BJ (cell line): ENCODE data around the gene DYNC1H1. TPM values are rescaled to one million over a fixed set of nuclear protein-coding genes. Genes with fewer than 3 reads are reported as not detected.
"Not testable (repeated sequence)": the region's sequence is repeated elsewhere in the genome, so short reads cannot be mapped to it uniquely, and the experiment has no call there.

ENCODE experiments used
- CTCF ChIA-PET: fragments of 350-600 bp; formaldehyde crosslinking; extraction: SDS; loops from one replicate; lab custom pipeline; 2021; ENCODE audit warnings: antibody characterized with exemption, inconsistent platforms; lab: Yijun Ruan, JAX
- POLR2A ChIA-PET: fragments of 300-600 bp; sonication (Branson Sonifier 250); formaldehyde crosslinking; extraction: SDS; loops from one replicate; lab custom pipeline; 2021; ENCODE audit warnings: antibody characterized with exemption; lab: Charles Lee
- DNase-seq: peaks from one replicate; pipeline ENCODE4 v3.0.0-alpha.2; 2011; ENCODE audit warnings: low read depth
- H3K27me3 ChIP-seq: 2 replicates; pipeline ENCODE4 v1.6.0; 2011; ENCODE audit warnings: low read length; ENCODE audit not compliant: control insufficient read depth, insufficient read depth
- H3K36me3 ChIP-seq: 2 replicates; pipeline ENCODE4 v1.5.1; 2011; ENCODE audit warnings: low read length; ENCODE audit not compliant: control insufficient read depth, insufficient read depth
- H3K4me3 ChIP-seq: 2 replicates; pipeline ENCODE4 v1.5.1; 2011; ENCODE audit warnings: low read depth, mild to moderate bottlenecking, control low read depth, low read length
- CTCF ChIP-seq: IDR thresholded peaks from 2 replicates; pipeline ENCODE4 v1.5.1; 2011; ENCODE audit warnings: low read depth, mild to moderate bottlenecking, control low read depth, inconsistent platforms, low read length, moderate library complexity; ENCODE audit not compliant: insufficient read depth
- polyA plus RNA-seq: library from polyadenylated mRNA; depleted of rRNA; stranded (reverse); fragments of >200 nt; gene quantifications from 2 replicates; pipeline ENCODE4 v1.2.3, GENCODE V29; 2011

Gene DYNC1H1
- polyA plus RNA-seq, 1 experiment = 139 TPM

- ChIA-PET POLR2A (no interaction called here), CTCF (no interaction called here)
- no peak for TF ChIP-seq CTCF
- no peak overlapping the region for H3K4me3 ChIP-seq
- H3K36me3 ChIP-seq = peaks cover 27% of the 10 kb centered on the region
- DNase-seq = no peak
- H3K27me3 ChIP-seq = no peaks in the 10 kb centered on the region
Measured at GRCh38 chr14:101982621-101983020, 18.2 kb downstream of the DYNC1H1 start.

DNA sequence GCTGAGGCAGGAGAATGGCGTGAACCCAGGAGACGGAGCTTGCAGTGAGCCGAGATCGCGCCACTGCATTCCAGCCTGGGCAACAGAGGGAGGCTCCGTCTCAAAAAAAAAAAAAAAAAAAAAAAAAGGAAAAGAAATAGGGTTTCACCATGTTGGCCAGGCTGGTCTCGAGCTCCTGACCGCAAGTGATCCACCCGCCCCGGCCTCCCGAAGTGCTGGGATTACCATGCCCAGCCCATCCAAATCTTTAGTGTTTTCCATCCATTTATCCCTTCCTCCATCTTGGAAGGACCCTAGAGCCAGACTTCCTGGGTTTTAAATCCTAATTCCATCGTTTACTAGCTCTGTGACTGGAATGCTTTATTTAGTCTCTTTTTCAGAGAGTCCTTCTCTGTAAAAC, 20.5 kb downstream of the DYNC1H1 start:
- POLR2A ChIA-PET, H3K27me3 ChIP-seq, H3K4me3 ChIP-seq, DNase-seq: not testable (repeated sequence)
- CTCF ChIA-PET = interaction anchor here (0.8 kb wide), 1 partner anchor 11 kb away, joined by 3 read pairs; no protein-coding TSS in a partner anchor
- H3K36me3 ChIP-seq = peaks cover 38% of the 10 kb centered on the region

DNA sequence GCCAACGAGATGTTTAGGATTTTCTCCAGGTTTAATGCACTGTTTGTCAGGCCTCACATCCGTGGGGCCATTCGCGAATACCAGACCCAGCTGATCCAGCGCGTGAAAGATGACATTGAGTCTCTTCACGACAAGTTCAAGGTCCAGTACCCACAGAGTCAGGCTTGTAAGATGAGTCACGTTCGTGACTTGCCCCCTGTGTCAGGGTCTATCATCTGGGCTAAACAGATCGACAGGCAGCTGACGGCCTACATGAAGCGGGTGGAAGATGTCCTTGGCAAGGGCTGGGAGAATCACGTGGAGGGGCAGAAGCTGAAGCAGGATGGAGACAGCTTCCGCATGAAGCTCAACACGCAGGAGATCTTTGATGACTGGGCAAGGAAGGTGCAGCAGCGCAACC, 21.6 kb downstream of the DYNC1H1 start:
- no peak for TF ChIP-seq CTCF
- no peak overlapping the region for H3K4me3 ChIP-seq
- H3K36me3 ChIP-seq = peaks cover 36% of the 10 kb centered on the region
- DNase-seq = no peak
- H3K27me3 ChIP-seq = no peaks in the 10 kb centered on the region
- POLR2A ChIA-PET = no interaction called here
- CTCF ChIA-PET = interaction anchor here (1.6 kb wide), 1 partner anchor 24 kb away, joined by 4 read pairs; no protein-coding TSS in a partner anchor

DNA sequence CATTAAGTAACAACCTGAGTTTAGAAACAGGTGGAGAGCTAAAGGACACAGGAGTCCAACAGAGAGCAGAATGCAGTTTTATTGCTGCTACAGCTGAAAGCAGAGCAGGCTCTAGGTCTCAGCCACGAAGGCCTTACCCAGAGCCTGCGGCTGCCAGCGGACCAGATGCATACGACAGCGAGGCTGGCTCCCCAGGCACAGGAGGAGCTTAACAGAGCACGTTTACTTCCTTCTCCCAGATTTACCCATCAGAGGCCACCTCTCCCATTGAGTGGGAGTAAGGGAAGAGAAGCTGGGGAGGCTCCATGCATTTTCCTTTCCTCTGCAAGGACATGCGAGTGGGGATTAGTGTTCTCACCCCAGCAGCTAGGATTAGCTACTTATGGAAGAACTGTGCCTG, 22.6 kb downstream of the DYNC1H1 start:
- Histone ChIP-seq H3K27me3 (no peaks in the 10 kb centered on the region), H3K36me3 (peaks cover 39% of the 10 kb centered on the region), H3K4me3 (no peak overlapping the region)
- no peak for DNase-seq
- TF ChIP-seq CTCF = no peak
- POLR2A ChIA-PET = no interaction called here
- CTCF ChIA-PET = interaction anchor here (1.0 to 1.6 kb wide), 2 partner anchors 8 to 25 kb away, joined by 3 to 4 read pairs; no protein-coding TSS in a partner anchor

DNA sequence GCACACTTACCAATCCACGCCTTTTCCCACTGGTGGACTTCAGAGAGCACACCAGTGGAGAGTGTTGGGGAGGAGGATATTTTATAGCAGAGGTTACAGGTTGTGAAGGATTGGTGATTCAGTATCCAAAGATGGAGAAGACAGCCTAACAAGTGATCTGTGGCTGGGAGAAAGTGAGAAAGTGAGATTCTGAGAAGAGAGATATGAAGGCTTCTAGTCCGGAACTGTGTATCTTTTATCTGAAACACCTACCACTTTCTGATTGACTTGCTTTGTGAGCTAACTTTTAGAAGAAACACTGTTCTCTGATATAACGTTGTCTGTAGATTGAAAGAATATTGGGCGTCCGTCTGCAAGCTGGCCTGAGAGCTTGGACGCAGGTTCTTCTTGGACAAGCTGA, 24.0 kb downstream of the DYNC1H1 start:
- H3K4me3 ChIP-seq = no peak overlapping the region
- H3K27me3 ChIP-seq = no peaks in the 10 kb centered on the region
- CTCF ChIA-PET = interaction anchor here (0.9 kb wide), 1 partner anchor 27 kb away, joined by 3 read pairs; no protein-coding TSS in a partner anchor
- DNase-seq = no peak
- TF ChIP-seq CTCF = no peak
- POLR2A ChIA-PET = no interaction called here
- H3K36me3 ChIP-seq = peaks cover 49% of the 10 kb centered on the region

DNA sequence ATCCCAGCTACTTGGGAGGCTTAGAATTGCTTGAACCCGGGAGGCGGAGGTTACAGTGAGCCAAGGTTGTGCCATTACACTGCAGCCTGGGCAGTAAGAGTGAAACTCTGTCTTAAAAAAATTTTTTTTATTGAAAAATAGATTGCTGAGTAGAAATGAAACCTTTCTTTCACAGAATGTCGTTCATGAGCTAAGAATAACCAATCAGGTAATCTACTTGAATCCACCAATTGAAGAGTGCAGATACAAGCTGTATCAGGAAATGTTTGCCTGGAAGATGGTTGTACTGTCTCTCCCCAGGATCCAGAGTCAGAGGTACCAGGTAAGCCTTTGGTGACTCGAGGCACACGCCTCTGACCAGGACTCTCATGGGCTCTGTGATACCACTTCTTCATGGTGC, 27.0 kb downstream of the DYNC1H1 start:
- ChIA-PET POLR2A (no interaction called here), CTCF (interaction anchor here (0.7 to 1.3 kb wide), 3 partner anchors 14 to 39 kb away, joined by 3 to 6 read pairs (median 3); no protein-coding TSS in a partner anchor)
- H3K36me3 ChIP-seq = peaks cover 51% of the 10 kb centered on the region

More for the DNA sequence above, 27.0 kb downstream of the DYNC1H1 start:
- no peaks in the 10 kb centered on the region for H3K27me3 ChIP-seq
- no peak for TF ChIP-seq CTCF
- no peak for DNase-seq
- H3K4me3 ChIP-seq = no peak overlapping the region
